GM12873 (cell line): ENCODE results near the gene ZBTB44.

Experiments used
- TF ChIP-seq, protein P1 (sequence below): IDR thresholded peaks from 2 replicates; pipeline ENCODE4 v1.5.1; 2012; ENCODE audit warnings: low read depth, mild to moderate bottlenecking, moderate library complexity, low read length, control low read depth; ENCODE audit not compliant: insufficient read depth; ENCODE audit errors: missing control alignments

Gene ZBTB44

DNA sequence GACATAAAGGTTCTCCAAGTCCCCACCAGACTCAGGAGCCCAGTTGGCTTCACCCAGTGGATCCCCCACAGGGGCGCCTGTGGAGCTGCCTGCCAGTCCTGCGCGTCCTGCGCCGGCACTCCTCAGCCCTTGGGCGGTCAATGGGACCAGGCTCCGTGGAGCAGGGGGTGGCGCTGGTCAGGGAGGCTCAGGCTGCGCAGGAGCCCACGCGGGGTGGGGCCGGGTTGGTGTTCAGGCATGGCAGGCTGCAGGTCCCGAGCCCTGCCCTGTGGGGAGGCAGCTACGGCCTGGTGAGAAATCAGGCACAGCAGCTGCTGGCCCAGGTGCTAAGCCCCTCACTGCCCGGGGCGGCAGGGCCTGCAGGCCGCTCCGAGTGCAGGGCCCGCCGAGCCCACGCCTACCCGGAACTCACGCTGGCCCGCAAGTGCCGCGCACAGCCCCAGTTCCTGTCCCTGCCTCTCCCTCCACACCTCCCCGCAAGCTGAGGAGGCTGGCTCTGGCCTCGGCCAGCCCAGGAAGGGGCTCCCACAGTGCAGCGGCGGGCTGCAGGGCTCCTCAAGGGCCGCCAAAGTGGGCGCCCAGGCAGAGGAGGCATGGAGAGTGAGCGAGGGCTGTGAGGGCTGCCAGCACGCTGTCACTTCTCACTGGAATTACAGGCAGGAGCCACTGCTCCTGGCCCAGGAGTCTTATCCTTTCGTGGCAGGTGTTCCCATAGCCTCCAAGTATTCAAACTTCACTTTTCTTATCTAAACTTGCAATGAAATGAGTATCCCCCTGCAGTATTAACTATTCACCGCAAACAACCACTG is 22.8 kb upstream of the ZBTB44 start:
- TF ChIP-seq, protein P1, sequence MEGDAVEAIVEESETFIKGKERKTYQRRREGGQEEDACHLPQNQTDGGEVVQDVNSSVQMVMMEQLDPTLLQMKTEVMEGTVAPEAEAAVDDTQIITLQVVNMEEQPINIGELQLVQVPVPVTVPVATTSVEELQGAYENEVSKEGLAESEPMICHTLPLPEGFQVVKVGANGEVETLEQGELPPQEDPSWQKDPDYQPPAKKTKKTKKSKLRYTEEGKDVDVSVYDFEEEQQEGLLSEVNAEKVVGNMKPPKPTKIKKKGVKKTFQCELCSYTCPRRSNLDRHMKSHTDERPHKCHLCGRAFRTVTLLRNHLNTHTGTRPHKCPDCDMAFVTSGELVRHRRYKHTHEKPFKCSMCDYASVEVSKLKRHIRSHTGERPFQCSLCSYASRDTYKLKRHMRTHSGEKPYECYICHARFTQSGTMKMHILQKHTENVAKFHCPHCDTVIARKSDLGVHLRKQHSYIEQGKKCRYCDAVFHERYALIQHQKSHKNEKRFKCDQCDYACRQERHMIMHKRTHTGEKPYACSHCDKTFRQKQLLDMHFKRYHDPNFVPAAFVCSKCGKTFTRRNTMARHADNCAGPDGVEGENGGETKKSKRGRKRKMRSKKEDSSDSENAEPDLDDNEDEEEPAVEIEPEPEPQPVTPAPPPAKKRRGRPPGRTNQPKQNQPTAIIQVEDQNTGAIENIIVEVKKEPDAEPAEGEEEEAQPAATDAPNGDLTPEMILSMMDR, result no peak

- TF ChIP-seq, protein P1, result no peak
These were observed 15.5 kb upstream of the ZBTB44 start for GRCh38 chr11:130330101-130330684.

DNA sequence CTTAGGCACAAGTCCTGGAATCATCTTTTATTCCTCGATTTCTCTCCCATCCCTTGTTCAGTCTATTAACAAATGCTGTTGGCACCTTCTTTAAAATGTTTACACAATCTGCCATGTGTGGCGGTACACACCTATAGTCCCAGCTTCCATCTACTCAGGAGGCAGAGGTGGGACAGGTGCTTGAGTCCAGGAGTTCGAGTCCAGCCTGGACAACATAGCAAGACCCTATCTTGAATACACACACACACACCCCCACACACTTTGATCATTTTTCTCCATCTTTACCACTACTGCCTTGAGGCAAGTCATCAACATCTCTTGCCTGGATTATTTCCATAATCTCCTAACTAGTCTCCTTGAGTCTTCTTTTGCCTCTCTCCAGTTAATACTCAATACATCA is 13.7 kb upstream of the ZBTB44 start:
- TF ChIP-seq, protein P1, result no peak

- TF ChIP-seq, protein P1, result no peak
These were observed 13.0 kb upstream of the ZBTB44 start for GRCh38 chr11:130327716-130328115.

GRCh38 chr11:130325691-130326090 is 11.0 kb upstream of the ZBTB44 start:
- TF ChIP-seq, protein P1, result no peak

GRCh38 chr11:130323452-130324450 is 9.0 kb upstream of the ZBTB44 start:
- TF ChIP-seq, protein P1, result no peak
